HCT116 (cell line): ENCODE results near the gene CENPX. TPM values are rescaled to one million over a fixed set of nuclear protein-coding genes. Genes with fewer than 3 reads are reported as not detected.

Experiments used
- ATAC-seq: fragments of 200-7000 bp; cut with Tn5 transposase; 2 replicates; pipeline ENCODE4 v1.9.1; 2020; ENCODE audit warnings: mild to moderate bottlenecking, moderate library complexity
- BruUV-seq: library from RNA; stranded (reverse); fragments of 400-500 nt; replicated peaks from 2 replicates; lab custom pipeline; 2021; lab: Mats Ljungman, UMichigan
- CTCF ChIA-PET: fragments of 300-600 bp; sonication (Branson Sonifier 250); formaldehyde crosslinking; loops from one replicate; lab custom pipeline; 2021; ENCODE audit warnings: antibody characterized with exemption; lab: Charles Lee
- POLR2A ChIA-PET: fragments of 300-600, 350-600 bp; sonication (Branson Sonifier 250); formaldehyde crosslinking; loops from one replicate; lab custom pipeline; 2021; ENCODE audit warnings: antibody characterized with exemption; lab: Charles Lee
- RAD21 ChIA-PET, 2 experiments: fragments of 300-600 bp; sonication (Branson Sonifier 250); formaldehyde crosslinking; loops; one replicate each; lab custom pipeline; 2023; ENCODE audit warnings: low total read pairs in 2 of 2; ENCODE audit not compliant: uncharacterized antibody in 2 of 2, unreplicated experiment in 2 of 2, low non-redundant PET in 1 of 2; lab: Charles Lee
- DNase-seq: peaks from one replicate; pipeline ENCODE4 v3.0.0-alpha.2; 2010; ENCODE audit warnings: low read depth, low spot score
- H2AFZ ChIP-seq: fragments of 200-600 bp; shearing (Covaris generic), sonication (generic); 2 replicates; pipeline ENCODE4 v1.6.1; 2017; ENCODE audit warnings: low read depth, mixed run types, mixed read lengths, antibody characterized with exemption, low read length; ENCODE audit not compliant: poor library complexity, severe bottlenecking
- H3K27ac ChIP-seq: 2 replicates; pipeline ENCODE4 v1.5.1; 2012; ENCODE audit warnings: low read depth, low read length
- H3K27me3 ChIP-seq: fragments of 200-600 bp; sonication (generic); 2 replicates; pipeline ENCODE4 v1.6.1; 2016; ENCODE audit warnings: mixed run types, low read length, mixed read lengths; ENCODE audit not compliant: insufficient read depth
- H3K36me3 ChIP-seq, 2 experiments: fragments of 200-500 bp in 1 of 2; fragments of 200-600 bp in 1 of 2; sonication (Bioruptor generic) in 1 of 2; sonication (generic) in 1 of 2; 2 replicates each; pipeline versions ENCODE4 v1.5.1 to v1.6.1; 2014 to 2016; ENCODE audit warnings: low read length in 2 of 2, inconsistent platforms in 1 of 2, mixed read lengths in 1 of 2, mixed run types in 1 of 2; ENCODE audit not compliant: insufficient read depth in 2 of 2, control insufficient read depth in 1 of 2
- H3K4me1 ChIP-seq, 2 experiments: fragments of 200-600 bp in 1 of 2; sonication (generic) in 1 of 2; 2 replicates each; pipeline versions ENCODE4 v1.5.1 to v1.6.1; 2012 to 2017; ENCODE audit warnings: low read length in 2 of 2, inconsistent platforms in 1 of 2, mild to moderate bottlenecking in 1 of 2, mixed read lengths in 1 of 2, mixed run types in 1 of 2, moderate library complexity in 1 of 2; ENCODE audit not compliant: insufficient read depth in 2 of 2, control insufficient read depth in 1 of 2
- H3K4me2 ChIP-seq: fragments of 200-600 bp; sonication (generic); 2 replicates; pipeline ENCODE4 v1.6.1; 2017; ENCODE audit warnings: mixed run types, low read length, mixed read lengths
- H3K4me3 ChIP-seq, 2 experiments: fragments of 200-600 bp in 1 of 2; sonication (generic) in 1 of 2; replicated peaks in 1 of 2; 2 replicates each; pipeline ENCODE4 v1.5.1; 2011 to 2016; ENCODE audit warnings: low read length in 2 of 2, control low read depth in 1 of 2, low read depth in 1 of 2, mild to moderate bottlenecking in 1 of 2, mixed read lengths in 1 of 2, mixed run types in 1 of 2
- H3K79me2 ChIP-seq: fragments of 200-600 bp; sonication (generic); 2 replicates; pipeline ENCODE4 v1.6.1; 2017; ENCODE audit warnings: mild to moderate bottlenecking, mixed run types, low read length, moderate library complexity, mixed read lengths; ENCODE audit not compliant: insufficient read depth
- H3K9ac ChIP-seq: fragments of 200-600 bp; sonication (generic); 2 replicates; pipeline ENCODE4 v1.6.1; 2016; ENCODE audit warnings: low read length, mixed read lengths
- H3K9me2 ChIP-seq: fragments of 200-600 bp; sonication (generic), shearing (Covaris generic); 2 replicates; pipeline ENCODE4 v1.6.1; 2017; ENCODE audit warnings: mixed run types, mild to moderate bottlenecking, moderate library complexity; ENCODE audit not compliant: insufficient read depth
- H3K9me3 ChIP-seq, 2 experiments: fragments of 200-500 bp in 1 of 2; fragments of 200-600 bp in 1 of 2; sonication (Bioruptor generic) in 1 of 2; sonication (generic) in 1 of 2; 2 replicates each; pipeline ENCODE4 v1.6.1; 2014 to 2017; ENCODE audit warnings: low read length in 2 of 2, mixed read lengths in 2 of 2, inconsistent platforms in 1 of 2, low read depth in 1 of 2, mild to moderate bottlenecking in 1 of 2, mixed run types in 1 of 2, moderate library complexity in 1 of 2; ENCODE audit not compliant: control insufficient read depth in 1 of 2, insufficient read depth in 1 of 2
- H4K20me1 ChIP-seq: fragments of 200-600 bp; sonication (generic), shearing (Covaris generic); 2 replicates; pipeline ENCODE4 v1.6.1; 2017; ENCODE audit warnings: mixed run types, mild to moderate bottlenecking, moderate library complexity; ENCODE audit not compliant: insufficient read depth
- JUND ChIP-seq: IDR thresholded peaks from 2 replicates; pipeline ENCODE4 v1.6.1; 2012
- MAX ChIP-seq: IDR thresholded peaks from 2 replicates; pipeline ENCODE4 v1.6.1; 2012
- SP1 ChIP-seq: IDR thresholded peaks from 2 replicates; pipeline ENCODE4 v1.6.1; 2012; ENCODE audit warnings: low read depth
- intact Hi-C: fragments of 100-400 bp; cut with micrococcal nuclease; formaldehyde crosslinking; loops from 2 replicates; pipeline ENCODE4 v1.10.0; 2022
- total RNA-seq: library from RNA; stranded (reverse); gene quantifications from one replicate; pipeline ENCODE4 v1.2.1, GENCODE V29; 2021; ENCODE audit not compliant: unreplicated experiment
- TF ChIP-seq, protein P1 (sequence below), 3 experiments: fragments of 200-600 bp in 1 of 3; sonication (generic) in 1 of 3; IDR thresholded peaks in 2 of 3; conservative IDR thresholded peaks in 1 of 3; 2 replicates each; pipeline ENCODE4 v1.5.1; 2012 to 2017; ENCODE audit warnings: low read depth in 2 of 3, low read length in 2 of 3, antibody characterized with exemption in 1 of 3, borderline replicate concordance in 1 of 3, control low read depth in 1 of 3, mild to moderate bottlenecking in 1 of 3, mixed read lengths in 1 of 3, mixed run types in 1 of 3, moderate library complexity in 1 of 3; ENCODE audit not compliant: insufficient read depth in 1 of 3

Gene CENPX
- total RNA-seq, 1 experiment from 2014 or later = 184 TPM

DNA sequence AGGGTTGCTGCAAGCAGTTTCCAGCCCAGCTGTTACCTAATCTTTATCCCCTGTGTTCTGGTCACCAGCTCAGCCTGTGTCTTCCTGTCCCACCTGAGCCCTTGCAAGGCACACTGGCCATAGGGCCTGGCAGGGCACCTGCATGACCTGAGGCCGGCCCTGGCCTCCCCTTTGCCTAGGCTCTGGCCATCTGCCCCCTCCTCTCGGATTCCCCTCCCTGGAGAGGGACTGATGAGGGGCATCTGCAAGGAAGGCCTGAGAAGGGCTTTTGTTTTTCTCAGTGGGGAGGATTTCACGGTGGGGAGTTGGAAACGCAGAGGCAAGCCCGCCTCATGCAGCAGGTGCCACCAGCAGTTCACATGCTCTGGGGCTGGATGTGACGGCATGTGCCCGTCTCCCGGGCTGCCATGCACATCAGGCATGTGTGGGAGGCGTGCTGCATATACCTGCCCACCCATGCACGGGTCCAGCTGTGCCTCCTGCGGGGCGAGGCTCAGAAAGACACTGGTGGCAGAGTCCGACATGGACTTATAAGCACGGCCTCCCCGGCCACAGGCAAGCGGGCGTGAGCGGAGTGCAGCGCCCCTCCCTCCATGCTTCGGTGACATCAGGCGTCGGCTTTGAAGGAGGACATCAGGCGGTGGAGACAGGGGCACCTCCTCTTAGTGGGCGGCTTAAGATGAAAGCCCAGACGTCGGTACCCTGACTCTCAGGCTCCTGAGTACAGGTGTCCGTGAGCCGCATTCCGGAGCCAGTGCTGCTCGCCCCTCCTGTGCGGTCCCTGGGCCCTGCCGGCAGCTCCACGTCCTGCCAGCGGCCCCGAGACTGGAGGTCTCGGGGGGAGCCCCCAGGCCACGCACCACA is 28.7 kb downstream of the CENPX start:
- RAD21 ChIA-PET = no interaction called here
- no peak overlapping the region for H2AFZ ChIP-seq
- H3K9me3 ChIP-seq = no peaks in the 10 kb centered on the region
- no peak overlapping the region for H3K4me3 ChIP-seq
- no TSS peak for BruUV-seq
- H3K27me3 ChIP-seq = no peaks in the 10 kb centered on the region
- POLR2A ChIA-PET = no interaction called here
- DNase-seq (no peak), ATAC-seq (no peak)
- no peak overlapping the region for H3K4me2 ChIP-seq
- no peak overlapping the region for H3K27ac ChIP-seq
- no peaks in the 10 kb centered on the region for H3K79me2 ChIP-seq
- no peaks in the 10 kb centered on the region for H4K20me1 ChIP-seq
- no peak overlapping the region for H3K9ac ChIP-seq
- H3K9me2 ChIP-seq = no peaks in the 10 kb centered on the region
- H3K4me1 ChIP-seq = peaks cover 10 to 11% of the 10 kb centered on the region in 2 experiments; a peak in 3 of 4 replicates
- CTCF ChIA-PET = no interaction called here
- TF ChIP-seq, protein P1, sequence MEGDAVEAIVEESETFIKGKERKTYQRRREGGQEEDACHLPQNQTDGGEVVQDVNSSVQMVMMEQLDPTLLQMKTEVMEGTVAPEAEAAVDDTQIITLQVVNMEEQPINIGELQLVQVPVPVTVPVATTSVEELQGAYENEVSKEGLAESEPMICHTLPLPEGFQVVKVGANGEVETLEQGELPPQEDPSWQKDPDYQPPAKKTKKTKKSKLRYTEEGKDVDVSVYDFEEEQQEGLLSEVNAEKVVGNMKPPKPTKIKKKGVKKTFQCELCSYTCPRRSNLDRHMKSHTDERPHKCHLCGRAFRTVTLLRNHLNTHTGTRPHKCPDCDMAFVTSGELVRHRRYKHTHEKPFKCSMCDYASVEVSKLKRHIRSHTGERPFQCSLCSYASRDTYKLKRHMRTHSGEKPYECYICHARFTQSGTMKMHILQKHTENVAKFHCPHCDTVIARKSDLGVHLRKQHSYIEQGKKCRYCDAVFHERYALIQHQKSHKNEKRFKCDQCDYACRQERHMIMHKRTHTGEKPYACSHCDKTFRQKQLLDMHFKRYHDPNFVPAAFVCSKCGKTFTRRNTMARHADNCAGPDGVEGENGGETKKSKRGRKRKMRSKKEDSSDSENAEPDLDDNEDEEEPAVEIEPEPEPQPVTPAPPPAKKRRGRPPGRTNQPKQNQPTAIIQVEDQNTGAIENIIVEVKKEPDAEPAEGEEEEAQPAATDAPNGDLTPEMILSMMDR (IDR thresholded peaks at IDR 0.05 in 2 of 3, conservative IDR thresholded peaks at IDR 0.05 in 1 of 3; ENCODE audit: borderline replicate concordance in 1 of 3, insufficient read depth in 1 of 3, low read depth in 2 of 3, low read length in 2 of 3) = no peak
- TF ChIP-seq MAX = no peak
- TF ChIP-seq JUND = no peak
- TF ChIP-seq SP1 = no peak
- H3K36me3 ChIP-seq = no peaks in the 10 kb centered on the region; a peak in 1 of 4 replicates
- intact Hi-C loops = no loop called here
